Activated naive CD4-positive, alpha-beta T cell treated with Interleukin-2 at 50 U/mL for 16 hours (primary cell): Measurements from ENCODE around the gene PITRM1.

Experiments used
- DNase-seq: peaks from one replicate; pipeline ENCODE4 v3.0.0-alpha.2; 2020

The PITRM1 gene

DNA sequence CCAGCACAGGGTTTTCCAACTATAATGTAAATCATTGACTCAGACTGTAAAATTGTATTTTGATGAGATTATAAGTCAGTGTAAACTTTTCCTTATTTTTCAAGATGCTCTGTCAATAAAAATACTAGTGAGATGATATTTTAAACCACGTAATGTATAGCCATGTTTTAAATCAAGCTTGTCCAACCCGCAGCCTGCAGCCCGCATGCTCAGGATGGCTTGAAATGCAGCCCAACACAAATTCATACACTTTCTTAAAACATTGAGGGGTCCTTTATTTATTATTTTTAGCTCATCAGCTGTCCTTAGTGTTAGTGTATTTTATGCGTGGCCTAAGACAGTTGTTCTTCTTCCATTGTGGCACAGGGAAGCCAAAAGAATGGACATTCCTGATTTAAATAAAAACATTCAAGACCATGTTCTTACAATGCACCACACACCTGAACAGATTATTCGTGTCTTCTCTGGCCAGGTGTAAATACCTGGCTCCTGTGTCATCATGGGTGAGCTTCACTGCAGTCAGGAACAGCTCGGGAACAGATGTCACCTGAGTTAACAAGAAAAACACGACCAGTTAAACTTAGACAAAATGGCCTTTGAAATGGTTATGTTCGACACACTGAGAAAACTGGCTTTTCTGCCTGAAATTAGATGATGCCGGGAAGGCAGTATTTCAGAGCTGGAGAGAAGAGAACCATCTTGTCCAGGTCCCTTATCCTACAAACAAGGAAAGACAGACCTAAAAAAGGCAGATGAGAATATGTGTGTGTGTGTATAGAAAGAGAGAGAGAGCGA lies 5.9 kb downstream of the PITRM1 start:
- DNase-seq = no peak

GRCh38 chr10:3165196-3165595 lies 7.4 kb downstream of the PITRM1 start:
- DNase-seq = no peak

DNA sequence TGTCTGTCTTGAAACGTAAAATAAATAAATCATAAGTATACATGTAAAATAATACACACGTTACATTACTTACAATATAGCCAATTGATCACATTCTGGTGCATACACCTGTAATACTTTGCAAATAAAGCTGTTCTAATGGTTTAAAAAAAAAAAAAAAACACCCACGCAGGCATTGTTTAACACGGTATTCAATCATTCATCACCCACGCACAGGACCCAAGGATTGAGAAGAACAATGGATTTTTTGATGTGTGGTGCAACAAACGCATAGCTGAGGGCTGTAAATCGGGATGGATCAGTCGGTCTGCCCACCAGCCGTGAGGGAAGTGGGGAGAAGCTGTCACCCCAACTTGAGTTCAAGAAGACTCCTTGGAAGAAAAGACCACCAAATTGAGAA lies 8.7 kb downstream of the PITRM1 start:
- DNase-seq = no peak

DNA sequence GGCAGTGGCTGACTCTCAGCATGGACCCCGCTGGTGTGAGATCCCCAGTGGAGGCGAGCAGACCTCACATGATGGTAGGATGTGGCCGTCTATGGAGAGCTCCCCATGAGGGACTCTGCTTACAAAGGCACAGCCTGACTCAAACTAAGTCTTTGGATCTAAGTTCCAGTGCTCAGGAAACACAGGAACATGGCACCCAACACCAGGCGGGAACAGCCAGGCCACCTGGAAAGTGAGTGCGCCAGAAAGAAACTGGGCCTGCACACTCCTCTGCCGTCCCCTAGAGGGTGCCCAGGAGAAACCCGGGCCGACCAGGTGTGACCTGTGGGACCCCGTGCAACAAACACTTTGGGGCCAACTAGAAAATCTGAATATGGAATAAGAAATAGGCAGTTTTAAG lies 10.0 kb downstream of the PITRM1 start:
- no peak for DNase-seq

GRCh38 chr10:3159152-3159551 lies 13.4 kb downstream of the PITRM1 start:
- DNase-seq = no peak

GRCh38 chr10:3154666-3155065 lies 17.9 kb downstream of the PITRM1 start:
- no peak for DNase-seq

DNA sequence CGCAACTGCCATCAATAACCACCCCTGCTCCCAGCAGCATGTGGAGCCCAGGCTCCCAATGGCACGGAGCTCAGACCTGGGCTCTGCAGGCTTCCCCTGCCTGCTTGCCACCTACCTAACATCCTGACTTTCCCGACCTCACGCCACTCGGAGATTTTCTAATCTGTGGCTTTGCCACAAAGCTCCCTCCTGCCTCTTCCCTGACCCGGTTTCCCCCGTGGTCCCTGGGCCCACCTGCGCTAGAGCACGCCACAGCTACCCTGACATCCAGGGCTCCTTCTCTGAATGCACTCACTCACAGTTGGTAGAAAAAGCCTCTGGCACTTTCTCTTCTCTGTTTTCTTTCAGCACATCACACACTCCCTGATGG lies 20.0 kb downstream of the PITRM1 start:
- no peak for DNase-seq

DNA sequence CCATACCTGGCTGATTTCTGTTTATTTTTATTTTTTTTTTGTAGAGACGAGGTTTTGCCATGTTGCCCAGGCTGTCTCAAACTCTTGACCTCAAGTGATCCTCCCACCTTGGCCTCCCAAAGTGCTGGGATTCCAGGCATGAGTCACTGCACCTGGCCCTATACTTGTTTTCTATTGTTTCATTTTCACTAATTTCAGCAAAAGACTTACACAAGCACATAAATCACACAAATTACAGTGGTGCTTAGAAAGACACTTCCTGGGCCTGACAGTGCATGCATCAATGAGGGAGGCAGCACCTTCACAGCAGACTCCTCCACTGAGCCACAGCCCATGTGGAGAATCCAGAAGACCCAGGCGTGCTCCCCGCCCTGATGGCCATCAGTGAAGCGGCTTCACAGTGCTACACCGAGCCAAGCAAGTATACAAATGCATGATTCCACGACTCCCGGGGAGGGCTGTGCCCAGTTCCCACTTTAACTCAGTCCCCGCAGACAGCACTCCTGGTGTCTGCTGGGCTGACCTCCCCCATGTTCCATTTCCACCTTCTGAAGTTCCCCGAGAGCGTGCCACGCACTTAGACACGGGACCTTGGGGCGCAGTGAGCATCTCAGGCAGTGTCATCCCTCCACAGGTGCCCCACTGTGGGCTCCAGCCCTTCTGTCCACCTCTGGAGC lies 20.6 kb downstream of the PITRM1 start:
- no peak for DNase-seq

GRCh38 chr10:3150961-3151360 lies 21.6 kb downstream of the PITRM1 start:
- no peak for DNase-seq

- no peak for DNase-seq
Measured at GRCh38 chr10:3150366-3150765, 22.2 kb downstream of the PITRM1 start.

DNA sequence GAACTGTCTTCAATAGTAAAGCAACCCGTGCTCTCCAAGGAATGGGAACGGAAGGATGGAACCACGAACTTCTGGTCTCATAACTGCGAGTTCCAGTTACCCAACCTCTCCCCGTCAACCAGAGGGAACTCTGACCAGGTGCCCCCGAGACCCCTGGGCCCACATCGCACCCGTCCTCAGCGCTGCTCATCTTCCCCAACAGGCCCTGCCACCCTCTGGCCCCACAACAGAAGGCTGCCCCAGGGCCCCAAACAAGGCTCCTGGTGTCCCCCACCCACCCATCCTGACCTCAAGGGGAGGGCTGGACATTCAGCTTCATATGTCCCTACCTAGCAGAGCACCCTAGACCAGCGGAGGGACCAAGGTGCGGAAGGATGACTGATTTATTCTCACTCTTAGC lies 22.7 kb downstream of the PITRM1 start:
- no peak for DNase-seq

- DNase-seq = no peak
Measured at GRCh38 chr10:3148994-3149393, 23.6 kb downstream of the PITRM1 start.

- DNase-seq = no peak
Measured at GRCh38 chr10:3148041-3148440, 24.5 kb downstream of the PITRM1 start.

- DNase-seq = no peak
Measured at GRCh38 chr10:3147117-3147820, 25.3 kb downstream of the PITRM1 start.

DNA sequence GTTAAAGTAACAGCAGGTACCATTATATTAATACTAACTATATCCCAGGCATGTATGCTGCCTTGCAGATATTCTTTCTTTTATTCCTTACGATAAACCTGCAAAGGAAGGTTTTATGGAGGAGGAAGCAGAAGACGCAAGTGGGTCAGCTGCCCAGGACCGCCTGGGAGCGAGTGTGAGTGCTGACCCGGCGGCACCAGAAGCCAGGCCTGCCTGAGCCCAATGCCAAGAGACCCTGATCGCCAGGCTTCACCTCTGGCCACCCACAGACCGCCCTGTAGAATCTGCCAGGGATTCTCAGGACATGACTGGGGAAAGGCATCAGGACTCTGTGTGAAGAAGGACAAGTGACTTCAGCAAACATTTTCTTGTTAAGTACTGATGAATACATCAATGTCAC lies 26.3 kb downstream of the PITRM1 start:
- DNase-seq = no peak

GRCh38 chr10:3145366-3145765 lies 27.2 kb downstream of the PITRM1 start:
- no peak for DNase-seq

GRCh38 chr10:3143791-3144434 lies 28.7 kb downstream of the PITRM1 start:
- DNase-seq = no peak

DNA sequence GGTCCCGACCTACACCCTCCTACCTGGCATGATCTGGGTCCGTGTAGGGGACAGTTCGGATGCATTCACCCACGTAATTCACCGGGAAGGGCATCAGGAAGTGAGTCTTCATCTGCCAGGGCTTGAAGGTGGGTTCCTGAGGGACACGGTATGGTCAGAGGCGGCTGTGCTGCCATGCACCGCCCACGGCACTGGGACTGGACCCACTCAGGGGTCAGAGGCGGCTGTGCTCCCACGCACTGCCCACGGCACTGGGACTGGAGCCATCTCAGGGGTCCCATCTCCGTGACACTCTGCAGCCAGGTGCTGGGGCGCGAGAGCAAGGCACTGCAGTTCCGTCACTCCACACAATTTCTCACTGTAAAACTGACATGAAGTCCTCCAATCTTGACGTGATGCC lies 29.2 kb downstream of the PITRM1 start:
- DNase-seq = no peak

- DNase-seq = no peak
Measured at GRCh38 chr10:3142146-3142875, 30.3 kb downstream of the PITRM1 start.

DNA sequence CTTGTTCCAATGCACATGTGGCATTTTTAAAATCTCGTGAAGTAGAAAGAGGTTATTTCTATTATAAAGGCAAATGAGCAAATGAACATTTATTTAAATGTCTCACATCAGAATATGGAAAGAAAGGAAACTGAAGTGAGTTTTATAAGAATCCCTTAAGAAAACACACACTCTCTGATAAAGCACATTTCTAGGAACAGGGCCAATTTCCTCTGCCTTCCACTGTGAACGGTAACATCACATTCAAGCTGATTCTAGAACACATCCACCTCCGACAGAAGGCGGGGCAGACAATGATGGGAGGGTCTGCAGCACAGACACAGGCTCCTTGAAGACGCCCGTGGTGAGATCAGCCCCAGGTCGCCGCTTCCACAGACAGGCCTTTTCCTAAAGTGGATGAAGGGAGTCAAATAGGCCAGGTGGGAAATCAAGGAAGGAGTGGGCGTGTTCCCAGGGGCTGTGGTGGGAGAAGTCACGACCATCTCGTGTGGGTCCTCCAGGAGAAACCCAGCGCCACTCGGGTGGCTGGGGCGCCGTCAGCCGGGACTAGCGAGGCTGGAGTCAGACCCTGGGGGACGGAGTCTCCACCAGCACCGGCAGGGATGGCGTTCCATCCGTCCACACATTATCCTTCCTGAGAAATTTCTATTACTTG lies 31.1 kb downstream of the PITRM1 start:
- no peak for DNase-seq

- DNase-seq = no peak
Measured at GRCh38 chr10:3140280-3140679, 32.3 kb downstream of the PITRM1 start.

GRCh38 chr10:3139216-3139910 lies 33.2 kb downstream of the PITRM1 start:
- no peak for DNase-seq
